ENCODE results near the gene NISCH.

The NISCH gene

GRCh38 chr3:52471371-52472238 is 16.2 kb downstream of the NISCH start:
- H3K9me3 Mint-ChIP-seq = no peaks in the 10 kb centered on the region
- H3K4me3 Mint-ChIP-seq = no peak overlapping the region
- no peak overlapping the region for H3K27ac Mint-ChIP-seq
- no peaks in the 10 kb centered on the region for H3K4me1 Mint-ChIP-seq (ENCODE audit: low read depth)
- no peaks in the 10 kb centered on the region for H3K27me3 Mint-ChIP-seq
- H3K36me3 Mint-ChIP-seq (ENCODE audit: low read depth) = peaks cover 28% of the 10 kb centered on the region

DNA sequence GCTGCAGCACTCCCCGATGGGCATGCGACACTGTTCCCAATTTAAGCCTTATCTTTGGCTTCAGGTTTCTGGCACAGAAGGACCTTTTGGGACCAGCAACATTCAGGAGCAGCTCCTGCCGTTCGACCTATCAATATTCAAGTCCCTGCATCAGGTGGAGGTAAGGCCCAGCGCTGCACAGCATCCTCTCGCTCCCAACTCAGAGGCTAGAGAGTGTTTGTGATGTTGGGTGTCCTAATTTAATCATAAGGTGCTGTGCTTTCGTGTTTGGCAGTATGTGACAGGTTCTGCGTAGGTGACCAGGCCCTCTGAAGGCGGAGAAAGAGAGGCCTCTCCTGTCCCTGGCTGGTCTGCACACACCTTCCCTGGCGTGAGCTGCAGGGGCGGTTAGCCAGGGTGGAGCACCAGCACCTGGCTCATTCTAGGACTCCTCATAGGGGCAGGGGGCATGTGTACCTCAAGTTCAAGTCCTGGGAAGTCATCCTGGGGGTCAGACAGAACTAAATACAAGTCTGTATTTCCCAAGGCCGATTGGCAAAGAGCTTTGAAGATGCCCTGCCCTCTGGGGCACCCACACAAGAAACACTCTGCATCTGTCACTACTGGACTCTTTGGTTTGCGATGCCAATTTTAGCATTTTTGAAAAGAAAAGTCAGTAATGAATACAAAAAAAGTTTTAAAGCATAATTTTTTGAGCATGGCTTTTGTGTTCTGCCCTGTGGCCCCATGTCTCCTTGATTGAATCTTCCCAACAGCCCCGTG is 17.0 kb downstream of the NISCH start:
- Mint-ChIP-seq H3K9me3 (no peaks in the 10 kb centered on the region), H3K4me3 (no peak overlapping the region), H3K27me3 (no peaks in the 10 kb centered on the region), H3K4me1 (ENCODE audit: low read depth) (no peaks in the 10 kb centered on the region), H3K27ac (no peak overlapping the region), H3K36me3 (ENCODE audit: low read depth) (peaks cover 28% of the 10 kb centered on the region)

- H3K27ac Mint-ChIP-seq = no peak overlapping the region
- no peak overlapping the region for H3K4me3 Mint-ChIP-seq
- no peaks in the 10 kb centered on the region for H3K27me3 Mint-ChIP-seq
- H3K36me3 Mint-ChIP-seq (ENCODE audit: low read depth) = peaks cover 31% of the 10 kb centered on the region
- no peaks in the 10 kb centered on the region for H3K9me3 Mint-ChIP-seq
- H3K4me1 Mint-ChIP-seq (ENCODE audit: low read depth) = no peaks in the 10 kb centered on the region
Measured at GRCh38 chr3:52473026-52473425, 17.6 kb downstream of the NISCH start.

- Mint-ChIP-seq H3K9me3 (no peaks in the 10 kb centered on the region), H3K36me3 (ENCODE audit: low read depth) (peaks cover 53% of the 10 kb centered on the region), H3K27me3 (no peaks in the 10 kb centered on the region), H3K27ac (no peak overlapping the region), H3K4me1 (ENCODE audit: low read depth) (no peaks in the 10 kb centered on the region), H3K4me3 (no peak overlapping the region)
Measured at GRCh38 chr3:52477076-52477795, 21.8 kb downstream of the NISCH start.

- no peaks in the 10 kb centered on the region for H3K9me3 Mint-ChIP-seq
- no peak overlapping the region for H3K4me3 Mint-ChIP-seq
- no peaks in the 10 kb centered on the region for H3K27me3 Mint-ChIP-seq
- H3K27ac Mint-ChIP-seq = no peak overlapping the region
- no peaks in the 10 kb centered on the region for H3K4me1 Mint-ChIP-seq (ENCODE audit: low read depth)
- peaks cover 52% of the 10 kb centered on the region for H3K36me3 Mint-ChIP-seq (ENCODE audit: low read depth)
Measured at GRCh38 chr3:52477796-52478095, 22.3 kb downstream of the NISCH start.

DNA sequence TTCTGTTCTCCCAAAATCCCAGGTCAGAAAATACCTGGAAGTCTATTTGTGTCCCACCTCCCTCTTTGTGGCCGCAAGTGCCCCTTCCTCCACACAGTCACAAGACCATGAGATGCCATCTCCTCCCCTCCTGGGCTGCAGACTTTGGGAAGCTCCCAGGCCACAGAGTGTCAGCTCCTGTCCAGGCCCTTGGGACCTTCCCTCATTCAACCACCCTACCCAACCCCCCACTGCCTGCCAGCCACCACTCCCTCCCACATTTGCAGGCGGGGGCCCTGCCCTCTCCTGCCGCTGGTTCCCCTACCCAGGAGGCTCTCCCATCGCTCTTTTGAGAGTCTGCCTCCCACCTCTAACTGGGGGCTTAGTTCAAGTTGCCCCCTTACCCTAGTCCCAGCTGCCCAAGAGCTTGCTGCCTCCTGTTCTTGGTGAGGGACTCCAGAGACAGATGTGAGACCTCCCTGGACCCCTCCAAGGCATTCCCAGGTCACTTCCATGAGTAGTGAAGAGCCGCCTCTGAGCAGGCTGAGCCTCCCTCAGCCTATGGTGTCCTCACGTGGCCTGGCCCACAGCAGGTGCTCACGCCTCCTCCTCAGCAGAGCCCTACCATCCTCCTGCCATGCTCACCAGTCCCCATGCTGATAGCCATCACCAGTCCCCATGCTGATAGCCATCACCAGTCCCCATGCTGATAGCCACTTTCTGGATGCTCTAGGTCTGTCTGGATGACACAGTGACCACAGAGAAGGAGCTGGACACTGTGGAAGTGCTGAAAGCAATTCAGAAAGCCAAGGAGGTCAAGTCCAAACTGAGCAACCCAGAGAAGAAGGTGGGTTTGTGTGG is 23.9 kb downstream of the NISCH start:
- Mint-ChIP-seq H3K9me3 (no peaks in the 10 kb centered on the region), H3K4me3 (no peak overlapping the region), H3K4me1 (ENCODE audit: low read depth) (no peaks in the 10 kb centered on the region), H3K36me3 (ENCODE audit: low read depth) (peaks cover 46% of the 10 kb centered on the region), H3K27ac (no peak overlapping the region), H3K27me3 (no peaks in the 10 kb centered on the region)

DNA sequence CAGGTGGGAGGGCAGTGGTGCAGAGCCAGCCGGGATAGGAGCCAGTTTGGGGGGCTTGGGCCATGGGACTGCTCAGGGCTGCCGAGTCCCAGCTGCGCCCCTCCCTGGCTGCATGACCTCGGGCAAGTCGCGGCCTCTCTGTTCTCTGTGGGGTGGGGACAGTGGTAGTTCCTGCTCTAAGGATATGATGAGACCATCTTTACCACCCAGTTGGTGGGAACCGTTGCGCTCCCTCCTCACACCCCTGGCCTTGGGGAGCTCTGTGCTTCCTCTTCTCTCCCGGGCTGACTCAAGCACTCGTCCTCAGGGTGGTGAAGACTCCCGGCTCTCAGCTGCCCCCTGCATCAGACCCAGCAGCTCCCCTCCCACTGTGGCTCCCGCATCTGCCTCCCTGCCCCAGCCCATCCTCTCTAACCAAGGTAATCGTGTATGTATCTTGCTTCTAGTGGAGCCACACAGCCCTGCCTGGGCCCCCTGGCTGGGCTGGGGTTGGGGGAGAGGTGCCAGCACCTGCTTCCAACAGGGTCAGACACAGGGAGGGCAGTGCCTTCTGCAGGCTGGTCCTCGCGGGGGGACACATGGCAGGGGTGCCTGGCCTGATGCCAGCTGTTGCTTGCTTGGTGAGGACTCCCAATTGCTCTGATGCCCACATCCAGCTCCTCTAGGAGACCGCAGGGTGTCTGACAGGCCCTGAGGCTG is 24.6 kb downstream of the NISCH start:
- Mint-ChIP-seq H3K27me3 (no peaks in the 10 kb centered on the region), H3K9me3 (no peaks in the 10 kb centered on the region), H3K36me3 (ENCODE audit: low read depth) (peaks cover 42% of the 10 kb centered on the region), H3K4me3 (no peak overlapping the region), H3K4me1 (ENCODE audit: low read depth) (no peaks in the 10 kb centered on the region), H3K27ac (no peak overlapping the region)

DNA sequence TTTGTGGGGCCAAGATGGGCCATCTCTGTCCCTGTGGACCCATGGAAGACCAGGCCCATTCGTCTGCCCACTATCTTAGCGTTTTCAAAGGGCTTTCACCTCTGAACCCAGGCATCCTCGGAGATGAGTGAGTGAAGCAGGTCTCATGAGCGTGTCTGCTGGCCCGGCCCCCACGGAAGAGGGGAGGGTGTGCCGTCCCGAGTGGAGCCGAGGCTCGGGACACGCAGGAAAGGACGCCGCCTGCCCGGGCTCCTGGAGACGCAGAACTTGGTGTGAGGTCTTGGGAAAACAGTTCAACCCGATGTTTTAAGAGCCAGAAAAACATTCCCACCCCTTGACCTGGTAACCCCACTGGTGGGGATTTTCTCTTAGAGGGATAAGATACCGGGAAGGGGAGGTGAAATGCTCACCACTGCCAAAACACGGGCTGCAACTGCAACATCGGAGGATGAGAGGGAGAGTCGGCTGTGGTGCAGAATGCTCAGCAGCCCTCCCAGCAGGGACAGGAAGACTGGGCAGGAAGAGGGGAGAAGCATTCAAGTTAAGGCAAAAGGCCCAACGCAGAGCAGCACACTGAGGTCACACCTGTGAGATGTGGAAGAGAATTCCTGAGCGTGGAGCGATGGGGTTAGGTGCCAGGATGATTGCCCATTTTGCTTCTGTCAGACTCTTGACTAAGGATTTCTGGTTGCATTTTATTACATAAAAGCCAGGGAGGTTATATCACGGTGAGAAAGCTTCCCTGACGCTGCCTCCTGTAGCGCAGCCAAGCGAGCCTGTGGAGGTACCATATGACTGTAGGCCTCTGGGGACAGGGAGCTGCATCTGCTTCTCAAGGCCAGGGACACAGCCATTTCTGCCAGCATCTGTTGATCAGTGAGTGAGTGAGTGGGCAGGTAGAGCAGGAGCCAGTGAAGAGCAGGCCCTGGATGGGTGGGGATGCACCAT is 25.6 kb downstream of the NISCH start:
- Mint-ChIP-seq H3K4me1 (ENCODE audit: low read depth) (no peaks in the 10 kb centered on the region), H3K4me3 (no peak overlapping the region), H3K9me3 (no peaks in the 10 kb centered on the region), H3K36me3 (ENCODE audit: low read depth) (peaks cover 40% of the 10 kb centered on the region), H3K27ac (no peak overlapping the region), H3K27me3 (no peaks in the 10 kb centered on the region)

DNA sequence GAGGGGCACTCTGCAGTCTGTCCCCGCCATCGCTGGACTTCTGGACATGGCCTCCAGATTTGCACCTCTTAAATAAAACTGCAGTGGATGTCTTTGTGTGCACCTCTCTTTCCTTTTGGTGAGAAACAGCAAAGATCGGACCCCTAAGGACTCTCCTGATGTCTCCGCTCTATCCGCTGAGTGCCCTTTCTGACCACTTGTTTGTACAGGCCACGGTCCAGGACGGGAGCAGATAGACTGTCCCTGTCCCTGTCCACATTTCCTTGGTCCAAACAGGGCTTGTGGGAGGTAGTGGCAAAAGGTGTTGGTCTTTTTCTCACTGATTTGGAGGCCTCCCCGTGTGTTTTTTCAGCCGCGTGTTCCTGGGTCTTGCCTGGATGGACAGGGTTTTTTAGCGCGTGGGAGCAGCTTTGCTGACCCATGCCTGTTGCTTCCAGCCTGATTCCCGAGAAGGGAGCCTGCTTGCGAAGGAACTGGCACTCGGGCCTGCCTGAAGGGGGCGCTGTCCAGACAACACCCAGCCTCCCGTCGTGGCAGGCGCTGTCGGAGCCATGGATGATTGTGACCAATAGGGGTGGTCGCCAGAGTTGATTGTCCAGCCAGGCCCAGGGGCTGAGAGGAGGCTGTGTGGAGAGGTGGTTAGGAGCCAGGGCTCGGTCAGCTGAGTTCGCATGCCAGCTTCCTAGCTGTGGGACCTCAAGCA is 26.6 kb downstream of the NISCH start:
- Mint-ChIP-seq H3K27me3 (no peaks in the 10 kb centered on the region), H3K36me3 (ENCODE audit: low read depth) (peaks cover 44% of the 10 kb centered on the region)

GRCh38 chr3:52483081-52483480 is 27.7 kb downstream of the NISCH start:
- H3K27me3 Mint-ChIP-seq = no peaks in the 10 kb centered on the region
- H3K4me3 Mint-ChIP-seq = no peak overlapping the region
- H3K9me3 Mint-ChIP-seq = no peaks in the 10 kb centered on the region
- no peak overlapping the region for H3K27ac Mint-ChIP-seq
- no peaks in the 10 kb centered on the region for H3K4me1 Mint-ChIP-seq (ENCODE audit: low read depth)
- peaks cover 40% of the 10 kb centered on the region for H3K36me3 Mint-ChIP-seq (ENCODE audit: low read depth)

More for the DNA sequence above, 26.6 kb downstream of the NISCH start:
- Mint-ChIP-seq H3K4me1 (ENCODE audit: low read depth) (no peaks in the 10 kb centered on the region), H3K9me3 (no peaks in the 10 kb centered on the region), H3K4me3 (no peak overlapping the region), H3K27ac (no peak overlapping the region)

- Mint-ChIP-seq H3K4me1 (ENCODE audit: low read depth) (no peaks in the 10 kb centered on the region), H3K27me3 (no peaks in the 10 kb centered on the region), H3K9me3 (no peaks in the 10 kb centered on the region), H3K27ac (no peak overlapping the region), H3K36me3 (ENCODE audit: low read depth) (peaks cover 37% of the 10 kb centered on the region), H3K4me3 (no peak overlapping the region)
Measured at GRCh38 chr3:52483577-52484381, 28.4 kb downstream of the NISCH start.

Measured in stimulated activated naive CD8-positive, alpha-beta T cell treated with anti-CD3 and anti-CD28 coated beads, Interleukin-15, Interleukin-2, amounts not matched to agents 100 ng/mL and 50 ng/mL, for 24 hours (primary cell).